Caco-2 (cell line): ENCODE measurements around the gene PIGL. TPM values are rescaled to one million over a fixed set of nuclear protein-coding genes. Genes with fewer than 3 reads are reported as not detected.

ENCODE experiments used
- BruUV-seq: library from RNA; stranded (reverse); fragments of 400-500 nt; replicated peaks from 2 replicates; lab custom pipeline; 2021; lab: Mats Ljungman, UMichigan
- CTCF ChIA-PET: fragments of 300-600 bp; sonication (Branson Sonifier 250); formaldehyde crosslinking; loops from one replicate; lab custom pipeline; 2022; ENCODE audit warnings: antibody characterized with exemption; lab: Charles Lee
- POLR2A ChIA-PET: fragments of 300-600 bp; sonication (Branson Sonifier 250); formaldehyde crosslinking; loops from one replicate; lab custom pipeline; 2022; ENCODE audit warnings: antibody characterized with exemption; lab: Charles Lee
- DNase-seq, 2 experiments: peaks; one replicate each; pipeline versions ENCODE4 v3.0.0 to v3.0.0-alpha.2; 2020 to 2022
- H3K27me3 ChIP-seq: replicated peaks from 2 replicates; pipeline ENCODE4 v1.6.0; 2011; ENCODE audit warnings: low read length; ENCODE audit not compliant: control insufficient read depth, insufficient read depth
- H3K36me3 ChIP-seq: 2 replicates; pipeline ENCODE4 v1.5.1; 2011; ENCODE audit warnings: low read length; ENCODE audit not compliant: control insufficient read depth, insufficient read depth
- H3K4me1 ChIP-seq: fragments of 250-450 bp; sonication (Bioruptor Pico); 2 replicates; pipeline ENCODE4 v1.5.1; 2020; ENCODE audit warnings: mild to moderate bottlenecking
- H3K4me3 ChIP-seq: 2 replicates; pipeline ENCODE4 v1.5.1; 2011; ENCODE audit warnings: low read depth, mild to moderate bottlenecking, control low read depth, low read length
- H3K9me3 ChIP-seq: fragments of 250-450 bp; sonication (Bioruptor Pico); 2 replicates; pipeline ENCODE4 v1.5.1; 2020; ENCODE audit warnings: mild to moderate bottlenecking, moderate library complexity
- H3K27ac Mint-ChIP-seq: one replicate; pipeline ENCODE4 v1.8.0; 2022; ENCODE audit warnings: mixed read lengths; ENCODE audit not compliant: unreplicated experiment
- H3K27me3 Mint-ChIP-seq: one replicate; pipeline ENCODE4 v1.8.0; 2022; ENCODE audit warnings: mixed read lengths; ENCODE audit not compliant: insufficient read depth, unreplicated experiment
- H3K36me3 Mint-ChIP-seq: one replicate; pipeline ENCODE4 v1.8.0; 2022; ENCODE audit warnings: mild to moderate bottlenecking, mixed read lengths; ENCODE audit not compliant: insufficient read depth, unreplicated experiment
- H3K4me1 Mint-ChIP-seq: one replicate; pipeline ENCODE4 v1.8.0; 2022; ENCODE audit warnings: low read depth, mixed read lengths; ENCODE audit not compliant: unreplicated experiment
- H3K4me3 Mint-ChIP-seq: one replicate; pipeline ENCODE4 v1.8.0; 2022; ENCODE audit warnings: mild to moderate bottlenecking, moderate library complexity, mixed read lengths; ENCODE audit not compliant: unreplicated experiment
- H3K9me3 Mint-ChIP-seq: one replicate; pipeline ENCODE4 v1.8.0; 2022; ENCODE audit warnings: mixed read lengths; ENCODE audit not compliant: unreplicated experiment
- intact Hi-C: fragments of 100-400 bp; cut with micrococcal nuclease; formaldehyde crosslinking; loops from one replicate; pipeline ENCODE4 v1.10.0; 2022; ENCODE audit not compliant: unreplicated experiment
- total RNA-seq: library from RNA; stranded (reverse); gene quantifications from 2 replicates; pipeline ENCODE4 v1.2.3, GENCODE V29; 2022
- TF ChIP-seq, protein P1 (sequence below), 2 experiments: fragments of 200-600 bp in 1 of 2; IDR thresholded peaks; 1 replicate in 1 of 2; 2 replicates in 1 of 2; pipeline versions ENCODE4 v1.5.1 to v1.8.0; 2011 to 2022; ENCODE audit warnings: antibody characterized with exemption in 1 of 2, control low read depth in 1 of 2, inconsistent platforms in 1 of 2, low read depth in 1 of 2, low read length in 1 of 2, mild to moderate bottlenecking in 1 of 2, moderate library complexity in 1 of 2; ENCODE audit not compliant: insufficient read depth in 1 of 2, severe bottlenecking in 1 of 2, unreplicated experiment in 1 of 2

Gene PIGL
- total RNA-seq, 1 experiment from 2014 or later: 21.1 TPM

DNA sequence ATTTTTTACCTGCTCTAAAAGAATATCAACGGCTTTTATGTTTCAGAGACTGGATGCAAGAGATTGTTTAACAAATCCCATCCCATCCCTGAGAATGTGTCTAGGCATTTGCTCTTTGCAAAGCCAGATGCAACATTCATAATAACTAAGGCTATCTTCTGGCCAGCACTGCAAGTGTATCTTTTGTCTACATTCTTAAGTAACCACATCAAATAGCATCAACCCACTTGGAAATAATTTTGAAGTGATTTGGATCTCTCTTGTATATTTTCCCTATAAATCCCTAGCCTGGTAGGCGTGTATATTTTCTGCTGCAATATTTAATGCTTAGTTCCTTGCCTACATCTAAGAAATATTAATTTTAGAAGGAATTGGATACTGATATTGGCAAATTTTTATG is 64.3 kb downstream of the PIGL start:
- H3K36me3 Mint-ChIP-seq: no peaks in the 10 kb centered on the region
- POLR2A ChIA-PET: no interaction called here
- DNase-seq: no peak
- peaks cover 6% of the 10 kb centered on the region for H3K4me1 Mint-ChIP-seq
- no peaks in the 10 kb centered on the region for H3K27me3 ChIP-seq
- H3K9me3 Mint-ChIP-seq: no peaks in the 10 kb centered on the region
- H3K9me3 ChIP-seq: no peaks in the 10 kb centered on the region
- no peaks in the 10 kb centered on the region for H3K27me3 Mint-ChIP-seq
- no TSS peak for BruUV-seq
- no peaks in the 10 kb centered on the region for H3K36me3 ChIP-seq
- intact Hi-C loops: no loop called here
- H3K4me3 ChIP-seq: no peak overlapping the region
- no peak overlapping the region for H3K4me3 Mint-ChIP-seq
- H3K27ac Mint-ChIP-seq: no peak overlapping the region
- CTCF ChIA-PET: no interaction called here
- peaks cover 9% of the 10 kb centered on the region for H3K4me1 ChIP-seq
- TF ChIP-seq, protein P1, sequence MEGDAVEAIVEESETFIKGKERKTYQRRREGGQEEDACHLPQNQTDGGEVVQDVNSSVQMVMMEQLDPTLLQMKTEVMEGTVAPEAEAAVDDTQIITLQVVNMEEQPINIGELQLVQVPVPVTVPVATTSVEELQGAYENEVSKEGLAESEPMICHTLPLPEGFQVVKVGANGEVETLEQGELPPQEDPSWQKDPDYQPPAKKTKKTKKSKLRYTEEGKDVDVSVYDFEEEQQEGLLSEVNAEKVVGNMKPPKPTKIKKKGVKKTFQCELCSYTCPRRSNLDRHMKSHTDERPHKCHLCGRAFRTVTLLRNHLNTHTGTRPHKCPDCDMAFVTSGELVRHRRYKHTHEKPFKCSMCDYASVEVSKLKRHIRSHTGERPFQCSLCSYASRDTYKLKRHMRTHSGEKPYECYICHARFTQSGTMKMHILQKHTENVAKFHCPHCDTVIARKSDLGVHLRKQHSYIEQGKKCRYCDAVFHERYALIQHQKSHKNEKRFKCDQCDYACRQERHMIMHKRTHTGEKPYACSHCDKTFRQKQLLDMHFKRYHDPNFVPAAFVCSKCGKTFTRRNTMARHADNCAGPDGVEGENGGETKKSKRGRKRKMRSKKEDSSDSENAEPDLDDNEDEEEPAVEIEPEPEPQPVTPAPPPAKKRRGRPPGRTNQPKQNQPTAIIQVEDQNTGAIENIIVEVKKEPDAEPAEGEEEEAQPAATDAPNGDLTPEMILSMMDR (IDR thresholded peaks at IDR 0.05; ENCODE audit: insufficient read depth in 1 of 2, low read depth in 1 of 2, low read length in 1 of 2, severe bottlenecking in 1 of 2, unreplicated experiment in 1 of 2): no peak

DNA sequence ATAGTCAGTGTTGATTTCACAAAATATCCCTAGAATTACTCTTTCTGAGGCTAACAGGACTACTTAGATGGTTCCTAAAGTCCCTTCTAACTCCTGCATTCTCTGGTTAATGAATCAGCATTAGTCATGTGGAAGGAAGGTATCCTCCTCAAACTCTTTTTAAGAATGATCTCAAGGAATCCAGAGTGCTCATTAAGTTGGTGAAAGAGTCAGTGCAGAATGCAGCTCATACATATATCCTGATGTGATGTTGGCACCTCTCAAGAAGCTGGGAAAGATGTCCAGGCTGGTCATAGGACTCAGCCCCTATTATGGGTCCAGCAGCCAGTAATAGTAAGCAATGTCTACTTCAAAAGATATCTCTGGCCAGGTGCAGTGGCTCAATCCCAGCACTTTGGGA is 65.5 kb downstream of the PIGL start:
- ChIA-PET CTCF (no interaction called here), POLR2A (no interaction called here)
- Mint-ChIP-seq H3K4me1 (peaks cover 17% of the 10 kb centered on the region), H3K9me3 (no peaks in the 10 kb centered on the region), H3K4me3 (no peak overlapping the region), H3K27ac (no peak overlapping the region), H3K36me3 (no peaks in the 10 kb centered on the region), H3K27me3 (no peaks in the 10 kb centered on the region)
- intact Hi-C loops: no loop called here
- no TSS peak for BruUV-seq
- DNase-seq: no peak
- TF ChIP-seq, protein P1 (IDR thresholded peaks at IDR 0.05; ENCODE audit: insufficient read depth in 1 of 2, low read depth in 1 of 2, low read length in 1 of 2, severe bottlenecking in 1 of 2, unreplicated experiment in 1 of 2): no peak
- Histone ChIP-seq H3K4me3 (no peak overlapping the region), H3K9me3 (no peaks in the 10 kb centered on the region), H3K4me1 (peaks cover 21% of the 10 kb centered on the region), H3K36me3 (no peaks in the 10 kb centered on the region), H3K27me3 (no peaks in the 10 kb centered on the region)

GRCh38 chr17:16283705-16284104 is 66.7 kb downstream of the PIGL start:
- H3K27me3 ChIP-seq: no peaks in the 10 kb centered on the region
- intact Hi-C loops: no loop called here

More at GRCh38 chr17:16283705-16284104, 66.7 kb downstream of the PIGL start:
- TF ChIP-seq, protein P1 (IDR thresholded peaks at IDR 0.05; ENCODE audit: insufficient read depth in 1 of 2, low read depth in 1 of 2, low read length in 1 of 2, severe bottlenecking in 1 of 2, unreplicated experiment in 1 of 2): no peak
- no TSS peak for BruUV-seq
- Histone ChIP-seq H3K4me3 (no peak overlapping the region), H3K9me3 (no peaks in the 10 kb centered on the region), H3K4me1 (peaks cover 33% of the 10 kb centered on the region), H3K36me3 (no peaks in the 10 kb centered on the region)
- ChIA-PET POLR2A (no interaction called here), CTCF (no interaction called here)
- no peaks in the 10 kb centered on the region for H3K27me3 Mint-ChIP-seq
- H3K4me1 Mint-ChIP-seq: peaks cover 21% of the 10 kb centered on the region
- H3K36me3 Mint-ChIP-seq: no peaks in the 10 kb centered on the region
- no peak for DNase-seq
- H3K9me3 Mint-ChIP-seq: no peaks in the 10 kb centered on the region
- no peak overlapping the region for H3K4me3 Mint-ChIP-seq
- H3K27ac Mint-ChIP-seq: no peak overlapping the region
